SK-N-SH treated with all-trans-retinoic acid at 6 μM for 48 hours (cell line): ENCODE data around the gene RBM17.

ENCODE experiments used
- GLIS3 ChIP-seq: fragments of 250-450 bp; sonication (Bioruptor Pico); IDR thresholded peaks from 2 replicates; pipeline ENCODE4 v1.5.0; 2020; ENCODE audit warnings: mild to moderate bottlenecking, moderate library complexity
- PPARA ChIP-seq: fragments of 250-450 bp; sonication (Bioruptor Pico); IDR thresholded peaks from 2 replicates; pipeline ENCODE4 v1.5.0; 2020; ENCODE audit warnings: mild to moderate bottlenecking, borderline replicate concordance
- RARB ChIP-seq: fragments of 250-450 bp; sonication (Bioruptor Pico); IDR thresholded peaks from 2 replicates; pipeline ENCODE4 v1.8.0; 2021; ENCODE audit warnings: mild to moderate bottlenecking, moderate library complexity
- ZFP3 ChIP-seq: fragments of 250-450 bp; sonication (Bioruptor Pico); IDR thresholded peaks from 2 replicates; pipeline ENCODE4 v1.5.0; 2020; ENCODE audit warnings: mild to moderate bottlenecking, moderate library complexity
- ZFP30 ChIP-seq: fragments of 450-650 bp; formaldehyde crosslinking; IDR thresholded peaks from 2 replicates; pipeline ENCODE4 v1.5.0; 2022; ENCODE audit warnings: mild to moderate bottlenecking, moderate library complexity
- ZNF8 ChIP-seq: fragments of 450-650 bp; formaldehyde crosslinking; IDR thresholded peaks from 2 replicates; pipeline ENCODE4 v1.5.0; 2020; ENCODE audit warnings: mild to moderate bottlenecking, moderate library complexity
- TF ChIP-seq, protein P1 (sequence below): fragments of 250-450 bp; sonication (Bioruptor Pico); IDR thresholded peaks from 2 replicates; pipeline ENCODE4 v1.8.0; 2020; ENCODE audit warnings: mild to moderate bottlenecking, moderate library complexity, borderline replicate concordance
- TF ChIP-seq, protein P2 (sequence below): fragments of 250-450 bp; sonication (Bioruptor Pico); IDR thresholded peaks from 2 replicates; pipeline ENCODE4 v1.5.1; 2020; ENCODE audit warnings: low read depth, mild to moderate bottlenecking, moderate library complexity

DNA sequence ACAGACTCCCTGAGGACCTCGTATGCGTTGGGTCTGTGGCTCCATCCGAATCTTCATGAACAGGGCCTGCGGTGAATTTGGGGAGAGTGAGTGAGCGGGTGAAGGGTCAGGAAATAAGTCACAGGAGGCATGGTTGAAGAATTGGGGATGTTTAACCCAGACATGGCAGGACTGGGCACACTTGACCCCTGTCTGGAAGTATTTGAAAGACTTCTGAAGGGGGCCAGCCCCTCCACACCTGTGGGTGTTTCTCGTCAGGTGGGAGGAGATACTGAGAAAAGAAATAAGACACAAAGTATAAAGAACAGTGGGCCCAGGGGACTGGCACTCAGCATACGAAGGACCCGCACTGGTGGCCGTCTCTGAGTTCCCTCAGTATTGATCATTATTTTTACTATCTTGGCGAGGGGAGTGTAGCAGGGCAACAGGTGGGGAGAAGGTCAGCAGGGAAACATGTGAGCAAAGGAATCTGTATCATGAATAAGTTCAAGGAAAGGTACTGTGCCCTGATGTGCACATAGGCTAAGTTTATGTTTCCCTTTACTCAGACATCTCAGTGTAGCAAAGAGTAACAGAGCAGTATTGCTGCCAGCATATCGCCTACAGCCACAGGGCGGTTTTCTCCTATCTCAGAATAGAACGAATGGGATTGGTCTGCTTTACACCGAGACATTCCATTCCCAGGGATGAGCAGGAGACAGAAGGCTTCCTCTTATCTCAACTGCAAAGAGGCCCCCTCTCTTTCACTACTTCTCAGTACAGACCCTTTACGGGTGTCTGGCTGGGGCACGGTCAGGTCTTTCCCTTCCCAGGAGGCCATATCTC lies 75.6 kb downstream of the RBM17 start:
- TF ChIP-seq ZNF8, result no peak
- TF ChIP-seq, protein P1, sequence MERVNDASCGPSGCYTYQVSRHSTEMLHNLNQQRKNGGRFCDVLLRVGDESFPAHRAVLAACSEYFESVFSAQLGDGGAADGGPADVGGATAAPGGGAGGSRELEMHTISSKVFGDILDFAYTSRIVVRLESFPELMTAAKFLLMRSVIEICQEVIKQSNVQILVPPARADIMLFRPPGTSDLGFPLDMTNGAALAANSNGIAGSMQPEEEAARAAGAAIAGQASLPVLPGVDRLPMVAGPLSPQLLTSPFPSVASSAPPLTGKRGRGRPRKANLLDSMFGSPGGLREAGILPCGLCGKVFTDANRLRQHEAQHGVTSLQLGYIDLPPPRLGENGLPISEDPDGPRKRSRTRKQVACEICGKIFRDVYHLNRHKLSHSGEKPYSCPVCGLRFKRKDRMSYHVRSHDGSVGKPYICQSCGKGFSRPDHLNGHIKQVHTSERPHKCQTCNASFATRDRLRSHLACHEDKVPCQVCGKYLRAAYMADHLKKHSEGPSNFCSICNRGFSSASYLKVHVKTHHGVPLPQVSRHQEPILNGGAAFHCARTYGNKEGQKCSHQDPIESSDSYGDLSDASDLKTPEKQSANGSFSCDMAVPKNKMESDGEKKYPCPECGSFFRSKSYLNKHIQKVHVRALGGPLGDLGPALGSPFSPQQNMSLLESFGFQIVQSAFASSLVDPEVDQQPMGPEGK (CRISPR knock-in tag), result no peak
- TF ChIP-seq RARB, result no peak
- TF ChIP-seq ZFP30 (CRISPR knock-in tag), result no peak
- TF ChIP-seq GLIS3, result no peak
- TF ChIP-seq, protein P2, sequence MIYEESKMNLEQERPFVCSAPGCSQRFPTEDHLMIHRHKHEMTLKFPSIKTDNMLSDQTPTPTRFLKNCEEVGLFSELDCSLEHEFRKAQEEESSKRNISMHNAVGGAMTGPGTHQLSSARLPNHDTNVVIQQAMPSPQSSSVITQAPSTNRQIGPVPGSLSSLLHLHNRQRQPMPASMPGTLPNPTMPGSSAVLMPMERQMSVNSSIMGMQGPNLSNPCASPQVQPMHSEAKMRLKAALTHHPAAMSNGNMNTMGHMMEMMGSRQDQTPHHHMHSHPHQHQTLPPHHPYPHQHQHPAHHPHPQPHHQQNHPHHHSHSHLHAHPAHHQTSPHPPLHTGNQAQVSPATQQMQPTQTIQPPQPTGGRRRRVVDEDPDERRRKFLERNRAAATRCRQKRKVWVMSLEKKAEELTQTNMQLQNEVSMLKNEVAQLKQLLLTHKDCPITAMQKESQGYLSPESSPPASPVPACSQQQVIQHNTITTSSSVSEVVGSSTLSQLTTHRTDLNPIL (CRISPR knock-in tag), result no peak
- no peak for TF ChIP-seq ZFP3 (CRISPR knock-in tag)
- TF ChIP-seq PPARA (CRISPR knock-in tag), result no peak
